ENCODE data around the gene CYTH3. TPM values are rescaled to one million over a fixed set of nuclear protein-coding genes. Genes with fewer than 3 reads are reported as not detected.

CYTH3 gene
- total and polyA plus RNA-seq, 9 of the 15 experiments (the other 6 are each of a cell fraction or from before 2014, with no cell fraction given): 0.25 to 15.2 (median 11.4) TPM

GRCh38 chr7:6316226-6316625 lies 43.8 kb upstream of the CYTH3 start:
- DNase-seq (ENCODE audit: extremely low read depth in 1 of 4, low spot score in 3 of 4) (no peak), FAIRE-seq (no peak), ATAC-seq (no peak)
- intact Hi-C loops (cut with micrococcal nuclease): no loop called here
- no peak overlapping the region for H3K4me3 ChIP-seq
- 56% methylated on average over 6 of the region's 6 CpGs for WGBS (ENCODE audit: insufficient coverage, low coverage, missing lambda C conversion rate)
- H3K36me3 ChIP-seq (ENCODE audit: control insufficient read depth, insufficient read depth, low read length): no peaks in the 10 kb centered on the region
- peaks cover 0 to 3% of the 10 kb centered on the region in 2 experiments; a peak in 1 of 5 replicates for H3K4me1 ChIP-seq (replicated peaks in 1 of 2; ENCODE audit: control insufficient read depth in 2 of 2, insufficient read depth in 2 of 2, low read length in 2 of 2)
- no peaks in the 10 kb centered on the region for H3K9me3 ChIP-seq (replicated peaks; ENCODE audit: control insufficient read depth, insufficient read depth, low read depth, low read length)
- H3K9ac ChIP-seq (ENCODE audit: insufficient read depth in 1 of 2, low read depth in 2 of 2, low read length in 2 of 2): no peak overlapping the region
- BruUV-seq (replicated peaks): no TSS peak
- no peaks in the 10 kb centered on the region for H3K27me3 ChIP-seq (ENCODE audit: control insufficient read depth in 2 of 2, insufficient read depth in 2 of 2, low read length in 2 of 2)
- POLR2A ChIA-PET: interaction anchor here (0.5 to 1.1 kb wide), 2 partner anchors 11 to 292 kb away, joined by 3 read pairs; no protein-coding TSS in a partner anchor
- 0 out of 2 replicates have a peak overlapping the region, but pooled peaks have one; percentile 17 for H2AFZ ChIP-seq (ENCODE audit: low read depth, low read length)
- no peaks in the 10 kb centered on the region for H3K79me2 ChIP-seq (ENCODE audit: control insufficient read depth, insufficient read depth, low read length)
- in situ Hi-C loops (cut with MboI): no loop called here
- no peak for TF ChIP-seq SAP30 (IDR thresholded peaks at IDR 0.05; ENCODE audit: borderline replicate concordance, insufficient read depth, low read depth, low read length, poor library complexity, severe bottlenecking)
- TF ChIP-seq TFAP4 (CRISPR knock-in tag; IDR thresholded peaks at IDR 0.05; ENCODE audit: borderline replicate concordance): no peak
- TF ChIP-seq, protein P1, sequence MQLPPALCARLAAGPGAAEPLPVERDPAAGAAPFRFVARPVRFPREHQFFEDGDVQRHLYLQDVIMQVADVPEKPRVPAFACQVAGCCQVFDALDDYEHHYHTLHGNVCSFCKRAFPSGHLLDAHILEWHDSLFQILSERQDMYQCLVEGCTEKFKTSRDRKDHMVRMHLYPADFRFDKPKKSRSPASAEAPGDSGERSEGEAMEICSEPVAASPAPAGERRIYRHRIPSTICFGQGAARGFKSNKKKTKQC (CRISPR knock-in tag; IDR thresholded peaks at IDR 0.05): no peak
- no peak for TF ChIP-seq ZKSCAN8 (CRISPR knock-in tag; IDR thresholded peaks at IDR 0.05)
- TF ChIP-seq RCOR1 (IDR thresholded peaks at IDR 0.05; ENCODE audit: borderline replicate concordance in 1 of 2, low read depth in 2 of 2, low read length in 2 of 2): no peak
- no peak for TF ChIP-seq ELK1 (CRISPR knock-in tag; IDR thresholded peaks at IDR 0.05)
- TF ChIP-seq PCBP2 (IDR thresholded peaks at IDR 0.05; ENCODE audit: low read depth, low read length, poor library complexity, severe bottlenecking): no peak
- no peak for TF ChIP-seq RBM39 (optimal IDR thresholded peaks at IDR 0.05; ENCODE audit: low read depth, low read length)
- CTCF ChIA-PET (ENCODE audit: low intra/inter-chr PET ratio): no interaction called here
- H3K27ac ChIP-seq (ENCODE audit: extremely low read depth, low read depth, low read length): no peak overlapping the region
- no peak overlapping the region for H3K4me2 ChIP-seq (ENCODE audit: insufficient read depth, low read length)
- no peaks in the 10 kb centered on the region for H3K9me1 ChIP-seq (ENCODE audit: control insufficient read depth, insufficient read depth, low read length)
- H4K20me1 ChIP-seq (replicated peaks; ENCODE audit: control insufficient read depth, insufficient read depth, low read length): no peaks in the 10 kb centered on the region

Data from K562 (cell line).